Loucy (cell line): ENCODE results near the gene MAPRE3.

ENCODE experiments used
- EZH2phosphoT487 ChIP-seq: fragments of 200-600 bp; IDR thresholded peaks from 2 replicates; pipeline ENCODE4 v1.6.1; 2018; ENCODE audit warnings: antibody characterized with exemption, mild to moderate bottlenecking, moderate library complexity, borderline replicate concordance
- TF ChIP-seq, protein P1 (sequence below): fragments of 200-600 bp; sonication (generic); conservative IDR thresholded peaks from 2 replicates; pipeline ENCODE4 v1.5.1; 2014; ENCODE audit warnings: mild to moderate bottlenecking, antibody characterized with exemption, low read length

- TF ChIP-seq, protein P1, sequence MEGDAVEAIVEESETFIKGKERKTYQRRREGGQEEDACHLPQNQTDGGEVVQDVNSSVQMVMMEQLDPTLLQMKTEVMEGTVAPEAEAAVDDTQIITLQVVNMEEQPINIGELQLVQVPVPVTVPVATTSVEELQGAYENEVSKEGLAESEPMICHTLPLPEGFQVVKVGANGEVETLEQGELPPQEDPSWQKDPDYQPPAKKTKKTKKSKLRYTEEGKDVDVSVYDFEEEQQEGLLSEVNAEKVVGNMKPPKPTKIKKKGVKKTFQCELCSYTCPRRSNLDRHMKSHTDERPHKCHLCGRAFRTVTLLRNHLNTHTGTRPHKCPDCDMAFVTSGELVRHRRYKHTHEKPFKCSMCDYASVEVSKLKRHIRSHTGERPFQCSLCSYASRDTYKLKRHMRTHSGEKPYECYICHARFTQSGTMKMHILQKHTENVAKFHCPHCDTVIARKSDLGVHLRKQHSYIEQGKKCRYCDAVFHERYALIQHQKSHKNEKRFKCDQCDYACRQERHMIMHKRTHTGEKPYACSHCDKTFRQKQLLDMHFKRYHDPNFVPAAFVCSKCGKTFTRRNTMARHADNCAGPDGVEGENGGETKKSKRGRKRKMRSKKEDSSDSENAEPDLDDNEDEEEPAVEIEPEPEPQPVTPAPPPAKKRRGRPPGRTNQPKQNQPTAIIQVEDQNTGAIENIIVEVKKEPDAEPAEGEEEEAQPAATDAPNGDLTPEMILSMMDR = no peak
- no peak for TF ChIP-seq EZH2phosphoT487
These were observed 104.5 kb downstream of the MAPRE3 start for GRCh38 chr2:27074738-27075565.
